Kidney capillary endothelial cell (primary cell): ENCODE results near the gene FGFR3.

Experiments
- DNase-seq: peaks from one replicate; pipeline ENCODE4 v3.0.0-alpha.2; 2018; ENCODE audit warnings: low spot score

FGFR3 gene

GRCh38 chr4:1792832-1793495 is at the start of gene FGFR3:
FGFR3 (plus strand) TSS chr4:1793293; CDS start chr4:1793935, 642 bp downstream.
- DNase-seq: no peak

- DNase-seq: no peak
Measured at GRCh38 chr4:1743551-1743950, 49.5 kb upstream of the FGFR3 start.

GRCh38 chr4:1743975-1744374 is 49.1 kb upstream of the FGFR3 start:
- no peak for DNase-seq

GRCh38 chr4:1744552-1744951 is 48.5 kb upstream of the FGFR3 start:
- DNase-seq: no peak

GRCh38 chr4:1745165-1745564 is 47.9 kb upstream of the FGFR3 start:
- DNase-seq: no peak

- DNase-seq: no peak
Measured at GRCh38 chr4:1745697-1746096, 47.4 kb upstream of the FGFR3 start.

GRCh38 chr4:1746265-1746691 is 46.8 kb upstream of the FGFR3 start:
- DNase-seq: peak; percentile 86

GRCh38 chr4:1746919-1747602 is 46.0 kb upstream of the FGFR3 start:
- DNase-seq: no peak

GRCh38 chr4:1747603-1747967 is 45.5 kb upstream of the FGFR3 start:
- DNase-seq: no peak

- DNase-seq: peak; percentile 75
Measured at GRCh38 chr4:1748465-1748995, 44.6 kb upstream of the FGFR3 start.

GRCh38 chr4:1749370-1749769 is 43.7 kb upstream of the FGFR3 start:
- DNase-seq: no peak

GRCh38 chr4:1749826-1750225 is 43.3 kb upstream of the FGFR3 start:
- DNase-seq: no peak

GRCh38 chr4:1750381-1751154 is 42.5 kb upstream of the FGFR3 start:
- no peak for DNase-seq

- no peak for DNase-seq
Measured at GRCh38 chr4:1751155-1751918, 41.8 kb upstream of the FGFR3 start.

GRCh38 chr4:1751919-1752283 is 41.2 kb upstream of the FGFR3 start:
- DNase-seq: no peak

- DNase-seq: no peak
Measured at GRCh38 chr4:1752284-1753041, 40.6 kb upstream of the FGFR3 start.

GRCh38 chr4:1753294-1753696 is 39.8 kb upstream of the FGFR3 start:
- DNase-seq: no peak

GRCh38 chr4:1753697-1754311 is 39.3 kb upstream of the FGFR3 start:
- no peak for DNase-seq

- no peak for DNase-seq
Measured at GRCh38 chr4:1754336-1754735, 38.8 kb upstream of the FGFR3 start.

- DNase-seq: no peak
Measured at GRCh38 chr4:1755297-1755696, 37.8 kb upstream of the FGFR3 start.

GRCh38 chr4:1756079-1756478 is 37.0 kb upstream of the FGFR3 start:
- DNase-seq: peak; percentile 29
